ENCODE measurements around the gene ERICH4.

- TF ChIP-seq, protein P1, sequence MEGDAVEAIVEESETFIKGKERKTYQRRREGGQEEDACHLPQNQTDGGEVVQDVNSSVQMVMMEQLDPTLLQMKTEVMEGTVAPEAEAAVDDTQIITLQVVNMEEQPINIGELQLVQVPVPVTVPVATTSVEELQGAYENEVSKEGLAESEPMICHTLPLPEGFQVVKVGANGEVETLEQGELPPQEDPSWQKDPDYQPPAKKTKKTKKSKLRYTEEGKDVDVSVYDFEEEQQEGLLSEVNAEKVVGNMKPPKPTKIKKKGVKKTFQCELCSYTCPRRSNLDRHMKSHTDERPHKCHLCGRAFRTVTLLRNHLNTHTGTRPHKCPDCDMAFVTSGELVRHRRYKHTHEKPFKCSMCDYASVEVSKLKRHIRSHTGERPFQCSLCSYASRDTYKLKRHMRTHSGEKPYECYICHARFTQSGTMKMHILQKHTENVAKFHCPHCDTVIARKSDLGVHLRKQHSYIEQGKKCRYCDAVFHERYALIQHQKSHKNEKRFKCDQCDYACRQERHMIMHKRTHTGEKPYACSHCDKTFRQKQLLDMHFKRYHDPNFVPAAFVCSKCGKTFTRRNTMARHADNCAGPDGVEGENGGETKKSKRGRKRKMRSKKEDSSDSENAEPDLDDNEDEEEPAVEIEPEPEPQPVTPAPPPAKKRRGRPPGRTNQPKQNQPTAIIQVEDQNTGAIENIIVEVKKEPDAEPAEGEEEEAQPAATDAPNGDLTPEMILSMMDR (IDR thresholded peaks at IDR 0.05; ENCODE audit: extremely low read depth in 1 of 2, insufficient read depth in 1 of 2, low read depth in 1 of 2, low read length in 2 of 2), result no peak
- TF ChIP-seq POLR2AphosphoS5 (IDR thresholded peaks at IDR 0.05; ENCODE audit: insufficient read depth, low read depth, low read length) (no peak), POLR2A (IDR thresholded peaks at IDR 0.05; ENCODE audit: low read depth, low read length) (no peak), JUN (IDR thresholded peaks at IDR 0.05; ENCODE audit: borderline replicate concordance, insufficient read depth, insufficient read length, low read depth) (no peak), MYC (IDR thresholded peaks at IDR 0.05; ENCODE audit: low read depth, low read length) (no peak)
Measured at GRCh38 chr19:41492843-41493242, 49.9 kb downstream of the ERICH4 start.
